Measurements from ENCODE around the gene CLDND2. TPM values are rescaled to one million over a fixed set of nuclear protein-coding genes. Genes with fewer than 3 reads are reported as not detected.
"Not testable (repeated sequence)": the region's sequence is repeated elsewhere in the genome, so short reads cannot be mapped to it uniquely, and the experiment has no call there.

CLDND2 gene
- polyA plus RNA-seq (ENCODE audit: insufficient read length), result 1.1 TPM

DNA sequence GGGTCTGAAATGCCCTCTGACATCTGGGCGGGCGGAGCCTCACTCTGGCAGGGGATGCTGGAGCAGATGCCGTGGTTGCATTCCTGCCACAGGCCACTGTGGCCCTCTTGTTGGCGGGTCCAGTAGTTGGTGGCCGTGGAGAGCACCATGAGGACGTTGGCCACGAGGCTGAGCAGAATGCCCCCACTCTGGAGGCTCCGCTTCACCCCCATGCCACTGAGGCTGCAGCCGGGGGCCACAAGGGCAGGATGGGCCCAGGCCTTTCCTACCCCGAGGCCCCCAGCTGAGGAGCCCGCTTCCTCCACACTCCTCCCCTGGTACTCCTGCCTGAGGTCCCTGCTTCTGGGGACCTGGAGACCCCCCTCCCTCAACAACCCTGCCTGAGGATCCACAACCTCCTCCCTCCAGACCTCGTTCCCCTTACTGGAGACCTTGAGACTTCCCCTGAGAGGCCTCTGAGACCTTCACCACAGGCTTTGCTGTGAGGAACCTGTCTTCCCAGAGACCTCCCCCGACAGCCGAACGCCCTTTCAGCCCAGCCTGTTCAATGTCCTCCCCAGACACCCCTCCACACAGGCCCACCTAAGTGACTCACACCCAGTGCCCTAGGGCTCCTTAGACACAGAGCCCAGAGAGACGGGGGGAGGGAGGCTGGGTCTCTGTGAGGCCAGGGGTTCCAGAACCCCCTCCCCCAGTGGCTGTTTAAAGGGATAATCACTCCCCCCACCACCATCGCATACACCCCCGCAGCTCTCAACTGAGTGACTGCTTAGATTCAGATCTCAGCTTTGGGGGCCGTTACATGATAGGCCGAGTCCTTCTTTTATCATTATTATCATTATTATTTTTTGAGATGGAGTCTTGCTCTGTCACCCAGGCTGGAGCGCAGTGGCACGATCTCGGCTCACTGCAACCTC is at the start of gene CLDND2:
Gene CLDND2 (minus strand): TSS at position 638 of the 917 bp plus-strand sequence. CDS start 426 bp downstream, at position 212.
- DNase-seq (ENCODE audit: low read depth), result no peak

GRCh38 chr19:51417810-51418157 is 49.0 kb upstream of the CLDND2 start:
- DNase-seq (ENCODE audit: low read depth), result no peak

DNA sequence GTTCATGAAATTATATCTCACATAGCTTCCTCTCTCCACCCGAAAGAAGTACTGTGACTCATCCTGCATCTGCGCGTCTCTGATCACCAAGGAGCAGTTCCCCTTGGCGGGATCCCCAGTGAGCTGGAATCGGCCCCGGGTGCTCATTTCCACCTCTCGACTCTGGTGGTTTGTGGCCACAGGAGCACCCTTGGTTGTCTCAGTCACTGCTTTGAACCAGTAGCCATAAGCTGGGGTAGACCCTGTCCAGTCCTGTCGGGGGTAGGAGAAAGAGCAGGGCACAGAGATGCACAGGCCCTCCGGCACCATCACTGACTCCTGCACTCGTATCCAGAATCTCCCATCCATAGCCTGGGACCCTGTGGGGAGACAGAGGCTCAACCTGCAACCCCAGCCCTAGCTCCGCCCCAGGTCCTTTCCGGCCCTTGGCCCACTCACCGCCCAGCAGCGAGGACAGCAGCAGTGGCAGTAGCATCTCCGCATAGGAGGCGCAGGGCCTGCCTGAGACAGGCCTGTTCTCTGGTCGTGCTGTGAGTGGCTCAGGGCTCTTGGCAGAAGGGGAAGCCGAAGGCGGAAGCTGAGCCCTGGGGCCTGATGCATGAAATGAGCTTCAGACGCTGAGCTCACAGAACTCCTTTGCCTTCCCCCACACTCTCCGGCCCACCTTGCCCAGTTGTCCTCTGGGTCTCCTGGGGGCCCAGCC is 48.5 kb upstream of the CLDND2 start, which contains the start of gene SIGLEC10:
Gene SIGLEC10 (minus strand): TSS at position 536 of the 703 bp plus-strand sequence. CDS start 61 bp downstream, at position 475.
- no peak for DNase-seq (ENCODE audit: low read depth)

DNA sequence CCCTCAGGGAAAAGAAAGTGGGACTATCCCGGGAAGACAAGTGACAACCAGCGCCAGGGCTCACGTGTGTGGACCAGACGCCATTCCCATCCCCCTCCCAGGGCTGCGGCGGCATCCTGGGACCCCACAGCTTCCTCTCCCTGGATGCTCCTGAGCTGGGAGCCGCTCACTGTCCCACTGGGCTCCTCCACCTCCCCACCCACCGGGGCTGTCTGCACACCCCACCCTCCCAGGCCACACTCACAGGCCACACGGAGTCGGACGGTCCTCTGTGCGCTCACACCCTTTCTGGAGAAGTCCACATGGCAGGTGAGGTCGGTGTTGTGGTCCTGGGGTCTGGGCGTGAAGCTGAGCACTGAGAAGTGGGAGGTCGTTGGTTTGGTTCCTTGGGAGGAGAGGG is 47.6 kb upstream of the CLDND2 start:
- DNase-seq (ENCODE audit: low read depth), result not testable (repeated sequence)

- no peak for DNase-seq (ENCODE audit: low read depth)
These were observed 46.4 kb upstream of the CLDND2 start for GRCh38 chr19:51415187-51415586.

DNA sequence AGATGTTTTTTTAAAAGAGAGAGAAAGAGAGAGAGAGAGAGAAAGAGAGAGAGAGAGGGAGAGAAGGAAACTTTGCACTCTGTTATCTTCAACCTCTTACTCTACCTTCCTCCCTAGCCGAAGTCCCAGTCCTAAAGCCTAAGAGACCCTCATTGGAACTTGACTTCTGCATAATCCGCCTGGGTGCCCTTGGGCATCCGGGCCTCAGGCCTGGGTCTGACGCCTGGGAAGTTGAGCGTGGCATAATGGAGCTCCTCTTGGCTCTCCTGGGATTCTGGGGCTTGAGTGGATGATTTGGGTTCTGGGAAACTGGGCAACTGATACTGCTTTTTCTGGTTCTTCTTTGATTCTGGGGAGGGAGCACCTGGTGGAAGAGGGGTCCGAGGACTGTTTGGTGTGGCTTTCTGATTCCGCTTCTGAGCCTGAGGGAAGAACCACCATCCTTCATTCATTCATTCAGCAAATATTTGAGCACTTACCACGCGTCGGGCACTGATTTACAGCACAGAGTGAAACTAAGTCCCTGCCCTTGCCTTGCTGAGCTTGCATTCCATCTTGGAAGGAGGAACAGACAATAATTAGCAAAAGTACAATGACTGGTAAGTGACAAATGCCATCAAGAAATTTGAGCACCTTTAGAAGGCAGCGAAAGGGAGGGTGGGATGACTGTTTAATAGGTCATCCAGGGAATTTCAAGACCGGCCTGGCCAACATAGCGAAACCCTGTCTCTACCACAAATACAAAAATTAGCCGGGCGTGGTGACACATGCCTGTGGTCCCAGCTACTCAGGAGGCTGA is 42.3 kb upstream of the CLDND2 start:
- no peak for DNase-seq (ENCODE audit: low read depth)

- DNase-seq (ENCODE audit: low read depth), result no peak
These were observed 38.8 kb upstream of the CLDND2 start for GRCh38 chr19:51407511-51408131.

DNA sequence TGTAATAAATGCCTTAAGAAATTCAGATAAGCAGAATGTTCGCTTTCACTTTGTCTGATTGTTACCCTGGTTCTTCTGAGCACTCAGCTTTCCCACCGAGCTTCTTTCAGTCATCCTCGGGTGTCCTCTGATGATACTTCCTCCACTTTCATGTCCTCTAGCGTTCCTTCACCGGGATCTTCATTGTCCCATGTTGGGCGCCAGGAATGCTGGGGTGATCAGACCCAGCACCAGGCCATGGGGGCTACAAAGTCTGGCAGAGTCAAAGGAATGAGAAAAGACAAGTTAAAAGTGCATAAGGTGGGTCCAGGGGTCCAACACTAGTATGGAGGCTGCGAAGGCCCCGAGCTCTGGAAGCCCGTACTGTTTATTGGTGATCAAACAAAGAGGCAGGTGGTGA is 33.3 kb upstream of the CLDND2 start:
- no peak for DNase-seq (ENCODE audit: low read depth)

GRCh38 chr19:51399936-51400335 is 31.1 kb upstream of the CLDND2 start:
- not testable (repeated sequence) for DNase-seq (ENCODE audit: low read depth)

- DNase-seq (ENCODE audit: low read depth), result no peak
These were observed 30.4 kb upstream of the CLDND2 start for GRCh38 chr19:51399231-51399630.

- no peak for DNase-seq (ENCODE audit: low read depth)
These were observed 29.4 kb upstream of the CLDND2 start for GRCh38 chr19:51398096-51398704.

DNA sequence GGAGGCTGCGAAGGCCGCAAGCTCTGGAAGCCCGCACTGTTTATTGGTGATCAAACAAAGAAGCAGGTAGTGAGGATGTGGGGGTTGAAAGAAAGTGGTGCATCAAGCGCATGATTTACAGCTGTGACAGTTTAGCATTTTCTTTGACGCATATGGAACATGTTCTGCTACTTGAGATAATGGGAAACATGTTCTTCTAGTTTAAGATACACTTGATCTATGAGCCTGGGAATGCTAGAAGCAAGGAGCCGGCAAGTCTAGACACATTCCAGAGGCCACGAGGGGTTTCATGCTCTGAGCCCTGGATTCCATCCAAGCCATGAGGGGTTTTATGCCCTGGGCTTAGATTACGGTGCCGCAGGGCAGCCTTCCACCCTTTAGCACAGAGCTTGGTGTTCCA is 28.6 kb upstream of the CLDND2 start:
- not testable (repeated sequence) for DNase-seq (ENCODE audit: low read depth)

DNA sequence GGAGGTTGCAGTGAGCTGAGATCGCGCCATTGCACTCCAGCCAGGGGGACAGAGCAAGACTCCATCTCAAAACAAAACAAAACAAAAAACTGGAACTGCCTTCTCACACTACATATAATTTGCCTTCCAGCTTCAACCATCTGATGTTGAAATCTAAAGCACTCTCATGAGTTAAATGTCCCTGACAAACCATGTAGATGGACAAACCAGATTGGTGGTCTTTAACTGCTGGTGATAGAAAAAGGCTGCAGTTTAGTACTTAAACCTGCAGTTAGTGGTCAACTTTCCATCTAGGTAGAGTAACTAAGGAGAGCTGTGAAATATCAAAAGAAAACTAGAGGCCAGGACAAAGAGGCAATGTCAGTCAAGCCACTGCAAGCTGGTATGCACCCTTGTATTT is 27.4 kb upstream of the CLDND2 start:
- DNase-seq (ENCODE audit: low read depth), result no peak

- peak; percentile 99 for DNase-seq (ENCODE audit: low read depth)
These were observed 25.4 kb upstream of the CLDND2 start for GRCh38 chr19:51394050-51394836.

DNA sequence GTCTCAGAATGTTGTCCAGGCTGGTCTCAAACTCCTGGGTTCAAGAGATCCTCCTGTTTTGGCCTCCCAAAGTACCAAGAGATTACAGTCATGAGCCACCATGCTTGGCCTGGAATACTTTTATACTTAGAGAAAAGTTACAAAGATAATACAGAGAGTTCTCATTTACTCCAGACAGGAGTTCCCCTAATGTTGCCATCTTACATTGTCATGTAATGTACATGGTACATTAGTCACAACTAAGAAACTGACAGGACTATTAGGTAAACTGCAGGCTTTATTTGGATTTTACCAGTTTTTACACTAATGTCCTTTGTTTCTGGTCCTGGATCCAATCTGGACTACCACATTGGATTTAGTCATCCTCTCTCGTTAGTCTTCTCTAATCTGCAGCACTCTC is 23.9 kb upstream of the CLDND2 start:
- DNase-seq (ENCODE audit: low read depth), result no peak

GRCh38 chr19:51391073-51391611 is 22.3 kb upstream of the CLDND2 start:
- DNase-seq (ENCODE audit: low read depth), result no peak

- DNase-seq (ENCODE audit: low read depth), result no peak
These were observed 20.3 kb upstream of the CLDND2 start for GRCh38 chr19:51389143-51389542.

DNA sequence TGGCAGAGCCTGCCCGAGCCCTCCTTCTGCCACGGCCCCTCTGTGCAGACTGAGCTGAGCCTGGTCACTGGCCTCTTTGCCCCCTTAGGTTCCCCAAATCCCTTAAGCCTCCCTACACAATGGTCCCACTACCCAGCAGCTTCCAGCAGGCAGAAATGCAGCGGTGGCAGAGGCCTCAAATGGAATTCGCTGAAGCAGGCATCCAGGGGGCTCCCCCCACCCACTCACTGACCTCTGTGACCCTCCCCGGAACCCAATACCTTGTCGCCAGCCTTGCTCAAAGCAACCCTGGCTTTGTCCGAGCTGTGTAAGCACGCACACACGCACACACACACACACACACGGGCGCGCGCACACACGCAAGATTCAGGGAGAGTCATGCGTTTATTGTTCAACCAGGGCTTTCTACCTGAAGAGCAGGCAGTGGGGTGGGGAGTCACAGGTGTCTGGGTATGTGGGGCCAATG is 19.2 kb upstream of the CLDND2 start, which contains the start of gene LIM2:
Gene LIM2 (minus strand): TSS at position 51 of the 466 bp plus-strand sequence. CDS start 531 bp downstream, outside the sequence.
- DNase-seq (ENCODE audit: low read depth), result no peak

DNA sequence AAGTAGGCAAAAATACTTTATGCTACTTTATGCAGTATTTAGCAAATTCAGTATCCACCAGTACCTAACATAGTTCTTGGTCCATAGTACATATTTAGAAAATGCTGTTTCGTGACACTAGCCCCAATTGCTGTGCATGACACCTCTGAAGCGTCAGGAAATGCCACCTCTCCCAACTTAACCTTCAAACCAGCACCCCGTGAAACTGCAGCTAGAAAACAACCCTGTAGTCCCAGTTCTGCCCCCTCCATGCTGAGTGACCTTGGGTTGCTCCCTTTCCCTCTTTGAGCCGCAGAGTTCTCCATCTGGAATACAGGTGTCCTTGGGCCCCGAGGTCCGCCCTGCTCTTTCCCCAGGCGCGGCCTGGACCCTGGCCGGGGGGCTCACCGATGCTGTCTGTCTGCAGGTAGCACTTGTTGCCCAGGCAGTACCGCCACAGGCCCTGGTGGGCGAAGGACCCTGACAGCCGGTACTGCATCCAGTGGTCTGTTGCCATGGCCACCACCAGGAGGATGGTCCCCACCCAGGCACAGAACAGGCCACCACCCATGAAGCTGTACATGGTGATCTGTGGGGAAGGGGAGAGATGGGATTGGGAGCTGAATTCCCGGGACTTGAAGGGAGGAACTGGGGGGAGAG is 18.2 kb upstream of the CLDND2 start:
- no peak for DNase-seq (ENCODE audit: low read depth)
